Measurements from ENCODE around the gene GYPA.
"Not testable (repeated sequence)": the region's sequence is repeated elsewhere in the genome, so short reads cannot be mapped to it uniquely, and the experiment has no call there.

- not testable (repeated sequence) for TF ChIP-seq CTCF (conservative IDR thresholded peaks at IDR 0.05 in 1 of 2, IDR thresholded peaks at IDR 0.05 in 1 of 2; ENCODE audit: low read depth in 1 of 2, low read length in 2 of 2); EZH2 (IDR thresholded peaks at IDR 0.05; ENCODE audit: low read length, missing control alignments)
Measured at GRCh38 chr4:144140594-144141295, at the start of gene GYPA.
